Inflammatory macrophage (primary cell): ENCODE results near the gene FAXDC2.

Experiments
- DNase-seq, 2 donors: peaks; one replicate each; pipeline ENCODE4 v3.0.0-alpha.2; 2020 to 2022

FAXDC2 gene

DNA sequence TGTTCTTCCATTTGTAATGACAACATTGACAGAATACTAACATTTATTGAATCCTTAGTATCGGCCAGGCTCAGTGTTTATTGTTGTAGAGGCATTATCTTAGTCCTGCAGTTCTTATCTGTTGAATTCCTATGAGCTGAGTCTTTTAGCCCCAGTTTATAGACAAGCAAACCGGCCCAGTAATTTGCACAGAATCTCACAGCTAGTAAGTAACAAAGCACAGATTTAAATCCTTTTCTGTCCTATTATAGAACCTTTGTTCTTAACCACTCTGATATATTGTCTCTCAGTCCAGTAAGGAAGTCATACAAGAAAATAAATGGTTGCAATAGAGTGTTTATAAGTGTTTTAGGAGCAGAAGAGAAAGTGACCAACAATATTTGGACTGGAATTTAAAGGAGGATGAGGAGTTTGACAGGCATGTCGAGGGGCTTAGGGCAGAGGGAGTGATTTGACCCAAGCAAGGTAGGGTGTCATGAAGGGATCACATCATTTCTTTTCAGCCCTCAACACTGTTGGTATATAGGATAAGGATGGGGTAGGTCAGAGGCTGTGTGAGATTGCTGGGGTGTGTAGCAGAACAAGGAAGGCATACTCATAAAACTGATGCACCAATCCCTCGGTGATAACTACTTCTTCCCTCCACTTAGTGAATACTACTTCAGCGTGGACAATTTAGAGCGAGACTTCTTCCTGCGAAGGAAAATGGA, 55.7 kb downstream of the FAXDC2 start:
- DNase-seq: no peak

DNA sequence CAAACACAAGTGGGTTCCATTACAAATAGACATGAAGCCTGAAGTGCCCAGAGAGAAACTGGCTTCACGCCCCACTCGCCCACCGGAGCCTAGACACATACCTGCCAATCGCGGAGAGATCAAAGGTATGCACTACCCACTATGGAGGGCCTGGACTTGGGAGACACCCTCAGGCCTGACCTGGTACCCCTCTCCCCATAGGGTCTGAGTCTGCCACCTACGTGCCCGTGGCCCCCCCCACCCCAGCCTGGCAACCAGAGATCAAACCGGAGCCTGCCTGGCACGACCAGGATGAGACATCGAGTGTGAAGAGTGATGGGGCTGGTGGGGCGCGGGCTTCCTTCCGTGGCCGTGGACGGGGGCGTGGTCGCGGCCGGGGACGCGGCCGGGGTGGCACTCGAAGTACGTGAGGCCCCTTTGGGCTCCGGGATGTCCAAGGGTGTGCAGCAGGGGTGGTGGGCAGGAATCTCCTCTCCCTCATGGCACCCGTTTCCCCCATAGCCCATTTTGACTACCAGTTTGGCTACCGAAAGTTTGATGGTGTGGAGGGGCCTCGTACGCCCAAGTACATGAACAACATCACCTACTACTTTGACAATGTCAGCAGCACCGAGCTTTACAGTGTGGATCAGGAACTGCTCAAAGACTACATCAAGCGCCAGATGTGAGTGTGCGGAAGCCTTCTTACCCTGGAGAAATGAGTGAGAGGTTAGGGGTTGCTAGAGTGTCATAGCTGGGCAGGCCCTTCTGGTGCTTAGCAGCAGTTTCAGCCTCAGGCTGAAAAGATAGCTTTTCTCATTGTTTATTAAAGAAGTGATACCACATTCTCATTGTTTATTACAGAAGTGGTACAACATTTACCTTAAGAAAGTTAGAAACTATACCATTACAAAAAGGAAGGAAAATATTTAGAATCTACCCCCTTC, 56.5 kb downstream of the FAXDC2 start:
- no peak for DNase-seq

DNA sequence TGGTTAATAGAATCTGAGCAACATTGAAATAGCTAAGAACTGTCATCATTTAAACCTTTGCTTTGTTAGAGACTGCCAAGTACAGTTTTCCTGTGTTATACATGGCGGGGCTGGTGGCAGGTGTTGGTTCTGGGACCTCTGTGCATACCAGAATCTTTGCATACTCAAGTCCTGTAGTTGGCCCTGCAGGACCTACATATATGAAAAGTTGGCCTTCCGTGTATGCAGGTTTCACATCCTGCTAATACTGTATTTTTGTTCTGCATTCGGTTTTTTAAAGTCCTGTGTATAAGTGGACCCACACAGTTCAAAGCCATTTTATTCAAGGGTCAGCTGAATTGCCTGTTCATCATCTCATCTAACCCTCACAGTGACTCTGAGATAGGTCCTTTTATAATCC, 58.9 kb downstream of the FAXDC2 start:
- no peak for DNase-seq

DNA sequence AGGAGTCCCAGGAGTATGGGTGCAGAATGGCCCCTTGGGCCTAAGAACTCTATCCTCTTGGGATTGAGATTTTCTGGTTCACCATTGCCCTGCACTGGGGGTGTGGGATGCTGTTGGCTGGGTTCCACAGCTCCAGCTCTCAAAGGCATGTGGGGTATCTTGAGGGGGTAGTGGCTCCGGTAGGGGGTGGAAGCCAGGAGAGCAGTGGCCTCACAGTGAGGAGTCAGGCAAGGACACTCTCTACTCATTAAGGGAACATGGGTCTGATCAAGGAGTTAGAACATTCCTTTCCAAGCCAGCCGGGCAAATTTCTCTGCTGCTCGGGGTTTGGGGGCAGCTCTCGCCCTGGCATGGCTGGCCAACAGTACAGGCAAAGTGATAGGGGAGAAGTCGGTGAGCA, 62.2 kb downstream of the FAXDC2 start:
- DNase-seq: no peak

DNA sequence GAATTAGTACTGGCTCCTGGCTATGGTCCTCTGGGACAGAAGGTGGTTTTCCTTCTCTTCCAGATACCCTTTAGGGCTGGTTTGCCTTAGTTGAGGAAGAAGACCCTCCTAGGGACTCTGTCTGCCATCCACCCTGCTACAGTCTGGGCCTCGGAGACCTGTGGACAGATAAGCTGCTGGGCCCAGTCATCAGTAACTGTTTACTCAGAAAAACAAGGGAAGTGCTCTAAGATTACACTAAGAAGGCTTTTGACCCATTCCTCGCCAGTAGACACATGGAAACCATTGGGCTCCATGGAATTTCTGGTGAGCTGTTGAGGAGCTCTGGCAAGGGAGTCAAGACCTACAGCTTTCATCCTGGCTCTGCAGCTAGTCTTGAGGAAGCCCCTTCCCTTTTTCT, 64.0 kb downstream of the FAXDC2 start:
- no peak for DNase-seq

DNA sequence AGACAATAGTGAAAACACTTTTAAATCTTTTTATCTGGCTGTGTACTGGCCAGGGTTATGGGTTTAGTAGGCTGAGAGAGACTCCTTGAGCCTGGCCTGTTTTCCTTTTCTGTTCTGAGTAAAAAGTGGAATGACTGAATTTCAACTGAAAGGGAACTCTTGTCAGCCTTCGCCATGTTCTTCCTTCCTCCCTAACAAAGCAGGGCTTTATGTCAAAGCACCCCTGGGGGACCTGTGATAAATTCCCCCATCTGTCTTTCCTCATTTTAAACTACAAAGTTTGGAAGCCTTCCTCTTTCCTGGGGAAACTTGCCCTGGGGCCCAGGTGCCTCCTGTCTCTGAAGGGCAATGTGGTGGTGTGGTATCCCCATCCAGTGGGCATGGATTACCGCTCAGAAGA, 65.5 kb downstream of the FAXDC2 start:
- DNase-seq: no peak

DNA sequence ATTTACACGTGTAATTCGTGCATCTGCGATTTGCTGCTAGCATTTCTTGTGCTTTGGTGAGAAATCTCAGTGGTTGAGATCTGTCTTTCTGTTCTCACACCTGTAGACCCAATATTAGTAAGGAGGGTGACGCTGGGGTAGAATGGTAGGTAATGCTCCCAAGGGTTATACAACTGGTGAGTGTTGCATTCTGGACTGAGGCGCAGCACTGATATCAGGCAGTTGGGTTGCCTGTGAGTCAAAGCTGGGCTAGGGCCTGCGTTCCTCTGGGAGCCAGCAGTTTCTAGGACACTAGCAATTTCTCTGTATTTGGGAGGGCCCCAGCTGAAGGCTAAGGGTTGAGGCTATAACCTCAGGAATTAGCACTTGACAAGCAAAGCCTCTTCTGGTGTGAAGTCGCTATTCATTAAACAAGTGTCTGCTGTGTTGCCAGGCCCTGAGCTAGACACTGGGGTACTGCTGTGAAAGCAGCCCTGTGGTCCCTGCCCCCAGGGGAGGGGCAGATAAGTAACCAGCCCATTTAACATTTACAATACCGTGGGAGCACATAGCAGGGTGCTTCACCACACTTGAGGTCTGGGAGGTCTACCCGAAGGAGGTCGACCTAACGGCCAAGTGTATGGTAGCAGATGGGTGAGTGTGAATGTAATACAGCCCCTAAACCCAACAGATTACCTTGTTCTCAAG, 66.5 kb downstream of the FAXDC2 start:
- no peak for DNase-seq

DNA sequence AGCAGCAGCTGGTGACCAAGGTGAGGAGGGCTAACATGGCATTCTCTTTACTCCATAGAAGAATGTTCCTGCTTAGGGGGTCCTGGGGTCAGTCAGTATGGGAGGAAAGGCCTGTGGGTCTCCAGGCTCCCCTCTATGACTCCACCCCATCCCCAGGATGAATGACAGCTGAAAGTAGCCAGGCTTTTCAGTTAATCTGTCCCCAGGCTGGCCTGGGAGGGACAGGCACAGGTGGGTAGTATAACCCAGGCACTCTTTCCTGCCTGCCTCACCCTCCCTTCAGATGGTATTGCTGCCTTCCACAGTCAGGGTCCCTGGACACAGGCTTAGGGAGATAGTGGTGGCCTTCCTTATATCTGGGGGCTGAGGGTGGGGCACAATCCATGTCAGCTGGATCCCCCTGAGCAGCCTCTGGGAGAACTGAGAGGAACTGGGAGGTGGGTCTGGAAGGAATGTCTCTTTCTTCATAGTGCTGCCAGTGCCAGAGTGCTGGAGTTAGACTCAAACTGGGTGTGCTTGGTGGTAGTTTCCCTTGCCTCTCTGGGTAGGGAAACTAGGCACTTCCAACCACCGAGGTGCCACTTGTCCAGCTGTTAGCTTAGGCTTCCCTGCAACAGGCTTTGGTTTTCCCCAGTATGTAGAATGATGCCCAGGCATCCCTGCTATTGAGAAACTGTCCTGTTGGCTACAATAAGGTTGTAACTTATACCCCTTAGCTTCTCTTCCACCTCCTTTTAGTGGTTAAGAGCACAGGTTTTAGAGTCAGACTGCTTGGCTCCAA, 67.4 kb downstream of the FAXDC2 start:
- DNase-seq: no peak

DNA sequence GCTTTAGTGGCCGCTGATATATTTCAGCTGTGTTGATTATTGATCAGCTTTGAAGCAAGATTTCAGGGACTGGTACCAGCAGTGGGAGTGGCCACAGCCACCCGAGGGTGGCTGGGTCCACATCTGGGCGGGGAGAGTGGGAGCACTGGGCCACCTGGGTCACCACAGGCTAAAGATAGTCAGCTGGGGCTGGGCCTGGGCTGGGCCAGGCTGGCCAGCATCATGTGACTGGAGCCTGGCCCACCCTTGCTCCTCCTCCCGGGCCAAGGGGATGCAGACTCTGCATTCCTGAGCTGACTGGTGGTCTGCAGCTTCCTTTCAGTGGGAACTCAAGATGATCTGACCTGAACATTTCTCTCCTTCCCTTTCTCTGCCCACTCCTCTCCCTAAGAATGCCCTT, 68.1 kb downstream of the FAXDC2 start:
- no peak for DNase-seq

DNA sequence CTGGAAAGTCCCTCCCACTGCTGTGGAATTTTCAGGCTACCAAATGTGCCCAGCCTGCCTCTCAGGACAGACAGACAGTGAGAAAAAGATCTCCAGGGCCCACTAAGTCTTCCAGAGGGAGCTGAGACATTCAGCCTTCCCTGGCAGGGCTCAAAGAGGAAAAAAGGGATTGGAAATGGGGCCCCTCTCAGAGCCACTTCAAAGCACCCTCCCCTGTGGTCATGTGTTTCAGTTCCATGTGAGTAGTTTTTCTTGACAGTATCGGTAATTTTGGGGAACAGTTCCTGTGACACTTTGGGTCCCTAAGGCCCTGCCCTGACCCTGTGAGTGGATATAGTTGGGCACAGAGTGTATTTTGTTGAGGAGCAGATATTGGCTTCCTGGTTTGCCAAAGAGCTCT, 70.3 kb downstream of the FAXDC2 start:
- DNase-seq: no peak

DNA sequence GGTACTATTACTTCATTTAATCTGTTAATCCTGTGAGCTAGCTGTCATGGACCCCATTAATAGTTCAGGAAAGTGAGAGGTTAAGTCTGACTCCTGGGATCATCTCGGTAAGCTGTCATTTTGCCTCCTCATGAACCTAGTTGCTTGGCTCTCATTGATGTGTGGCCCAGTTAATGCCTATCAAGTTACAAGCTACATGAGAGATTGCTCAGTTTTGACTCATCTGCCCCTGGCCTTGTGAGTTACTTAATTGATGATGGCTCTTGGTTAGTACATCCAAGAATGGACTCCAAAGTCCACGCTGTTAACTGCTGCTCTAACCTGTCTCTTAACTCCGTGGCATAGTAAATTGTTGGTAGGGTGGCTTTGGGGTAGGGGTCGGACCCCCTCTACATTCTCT, 71.3 kb downstream of the FAXDC2 start:
- DNase-seq: no peak

DNA sequence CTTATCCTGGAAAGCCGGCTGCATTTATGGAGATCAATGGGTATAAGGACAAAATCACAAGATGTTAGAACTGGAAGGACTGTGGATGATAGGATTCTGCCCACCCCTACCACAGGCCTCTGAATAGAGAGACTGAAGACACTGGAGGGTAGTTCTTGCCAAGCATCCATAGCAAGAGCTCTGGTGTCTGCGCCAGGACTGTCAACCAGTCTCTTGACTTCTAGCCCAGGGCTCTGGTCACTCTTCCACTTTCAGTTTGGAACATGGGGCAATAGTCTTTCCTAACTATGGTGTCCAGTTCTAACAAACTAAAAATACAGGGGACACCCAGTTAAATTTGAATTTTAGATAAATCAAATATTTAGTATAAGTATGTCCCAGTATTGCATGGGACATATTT, 71.9 kb downstream of the FAXDC2 start:
- no peak for DNase-seq

DNA sequence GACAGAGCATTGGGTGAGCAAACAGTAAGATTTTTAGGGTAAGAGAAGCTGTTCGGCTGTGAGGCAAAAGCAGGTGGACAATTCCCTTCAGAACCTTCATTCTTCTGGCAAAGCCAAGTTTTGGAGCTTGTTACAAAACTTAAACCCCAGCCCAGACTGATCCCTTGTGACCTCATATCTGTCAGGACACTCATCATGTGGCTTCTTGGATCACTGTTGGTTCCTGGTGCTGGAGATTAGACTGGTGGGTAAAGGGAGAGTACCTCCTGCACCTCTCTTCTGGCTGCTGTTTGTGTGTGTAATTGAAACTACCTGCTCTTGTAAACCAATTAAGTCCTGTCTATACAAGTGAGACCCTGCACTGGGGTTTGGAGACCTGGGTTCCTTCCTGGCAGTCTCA, 74.2 kb downstream of the FAXDC2 start:
- DNase-seq: peak; percentile 18 to 31

DNA sequence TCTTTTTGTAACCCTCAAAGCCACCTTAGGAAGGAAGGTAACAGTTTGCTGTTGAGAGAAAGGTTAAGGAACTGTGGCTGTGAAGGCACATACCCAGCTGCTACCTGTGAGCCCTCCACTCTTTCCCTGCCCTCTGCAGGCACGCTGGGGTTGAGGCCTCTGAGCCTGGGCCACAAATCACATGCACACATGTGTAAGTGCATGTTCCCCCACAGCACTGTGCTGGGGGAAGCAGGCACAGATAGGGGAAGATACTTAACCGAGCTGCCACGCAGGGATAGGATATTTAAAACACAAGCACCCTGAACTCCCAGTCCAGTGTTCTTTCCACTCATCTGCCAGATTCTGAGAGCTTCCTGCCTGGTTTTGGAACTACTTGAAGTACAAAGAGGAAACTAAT, 77.1 kb downstream of the FAXDC2 start:
- no peak for DNase-seq

DNA sequence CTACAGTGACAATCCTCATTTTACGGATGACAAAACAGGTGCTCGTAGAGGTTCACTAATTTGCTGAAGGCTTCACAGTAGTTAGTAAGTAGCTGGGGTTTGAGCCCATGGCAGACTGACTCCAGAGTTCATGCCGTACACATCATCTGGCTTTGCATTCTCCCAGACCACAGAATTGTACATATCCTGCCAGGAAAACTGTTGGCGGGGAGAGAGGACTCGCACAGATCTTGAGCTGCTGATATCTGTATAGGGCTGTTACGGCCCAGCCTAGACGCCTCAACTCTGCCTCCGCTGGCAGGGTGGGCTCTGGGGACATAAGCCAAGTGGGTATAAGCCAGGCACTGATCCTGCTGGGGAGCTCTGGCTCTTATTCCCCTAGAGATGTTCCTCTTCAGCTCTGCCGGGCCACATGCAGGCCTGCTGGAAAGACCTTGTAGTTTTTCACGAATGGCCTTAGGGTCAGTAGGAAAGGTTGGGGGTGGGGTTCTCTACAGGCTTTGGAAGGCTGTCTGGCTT, 79.0 kb downstream of the FAXDC2 start:
- DNase-seq: no peak

DNA sequence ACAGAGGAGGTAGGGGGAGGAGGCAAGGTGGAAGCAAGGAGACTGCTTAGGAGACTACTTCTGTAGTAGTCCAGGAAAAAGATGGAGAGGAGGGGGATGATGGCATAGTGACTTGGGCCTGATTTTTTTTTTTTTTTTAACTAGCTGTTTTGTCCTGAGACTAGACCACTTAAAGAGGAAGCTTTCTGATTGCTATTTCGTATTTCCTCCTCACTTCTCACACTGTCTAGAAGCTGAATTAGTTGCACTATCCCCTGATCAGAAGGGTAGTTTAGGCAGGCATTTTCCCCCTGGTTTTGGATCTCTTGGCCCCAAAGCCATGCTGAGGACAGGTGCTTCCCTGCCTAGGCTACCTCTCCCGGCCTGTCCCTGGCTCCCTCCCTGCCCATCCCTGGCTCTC, 80.3 kb downstream of the FAXDC2 start:
- DNase-seq: peak in 1 of 2 donors; percentile 12
